Stimulated activated CD8-positive, alpha-beta memory T cell treated with anti-CD3 and anti-CD28 coated beads, Interleukin-15, amount 100 ng/mL, for 1 hour (primary cell): Measurements from ENCODE around the gene GART.
A peak's percentile ranks its signal among the peaks of the same experiment; 100 is the strongest.

ENCODE experiments used
- DNase-seq: peaks from one replicate; pipeline ENCODE4 v3.0.0-alpha.2; 2020; ENCODE audit warnings: low read depth

GART gene

GRCh38 chr21:33552999-33553598 is 11.2 kb upstream of the GART start:
- DNase-seq: no peak

- no peak for DNase-seq
Observed at GRCh38 chr21:33552093-33552998, 10.4 kb upstream of the GART start.

- no peak for DNase-seq
Observed at GRCh38 chr21:33551664-33552063, 9.7 kb upstream of the GART start.

GRCh38 chr21:33550772-33551660 is 9.1 kb upstream of the GART start:
- no peak for DNase-seq

- no peak for DNase-seq
Observed at GRCh38 chr21:33549848-33550771, 8.2 kb upstream of the GART start.

GRCh38 chr21:33546086-33546485 is 4.2 kb upstream of the GART start:
- no peak for DNase-seq

- DNase-seq: no peak
Observed at GRCh38 chr21:33544451-33545195, 2.7 kb upstream of the GART start.

GRCh38 chr21:33543505-33544129 is 1.7 kb upstream of the GART start:
- no peak for DNase-seq

- DNase-seq: peak; percentile 91
Observed at GRCh38 chr21:33542640-33543504, 955 bp upstream of the GART start, which contains the start of gene SON. Gene SON (plus strand): TSS chr21:33543038. CDS start chr21:33543093, 55 bp downstream.

- DNase-seq: no peak
Observed at GRCh38 chr21:33541105-33541711, 709 bp downstream of the GART start.

- DNase-seq: no peak
Observed at GRCh38 chr21:33540711-33541104, 1.2 kb downstream of the GART start.

GRCh38 chr21:33539616-33540015 is 2.3 kb downstream of the GART start:
- DNase-seq: no peak

GRCh38 chr21:33537212-33537611 is 4.7 kb downstream of the GART start:
- DNase-seq: no peak

- DNase-seq: no peak
Observed at GRCh38 chr21:33531007-33531406, 10.9 kb downstream of the GART start.

GRCh38 chr21:33522953-33523349 is 19.0 kb downstream of the GART start:
- no peak for DNase-seq

- DNase-seq: no peak
Observed at GRCh38 chr21:33522297-33522952, 19.5 kb downstream of the GART start.

GRCh38 chr21:33518899-33519298 is 23.0 kb downstream of the GART start:
- DNase-seq: no peak

GRCh38 chr21:33514229-33514628 is 27.7 kb downstream of the GART start:
- no peak for DNase-seq
